Natural killer cell treated with Interleukin-12 subunit alpha and Interleukin-12 subunit beta and Interleukin-15 and Interleukin-18, amount 100 ng/mL, for 72 hours (primary cell): Measurements from ENCODE around the gene CDC14A. TPM values are rescaled to one million over a fixed set of nuclear protein-coding genes. Genes with fewer than 3 reads are reported as not detected.

Experiments used
- ATAC-seq, 2 donors: fragments of 150-1000 bp; cut with Tn5 transposase in 1 of 2; sonication (Bioruptor Pico), chemical (Tn5 transposase) in 1 of 2; 2 replicates each; pipeline ENCODE4 v1.10.0; 2021
- DNase-seq: peaks from one replicate; pipeline ENCODE4 v3.0.0; 2022; ENCODE audit warnings: low spot score
- H3K27ac Mint-ChIP-seq, 2 donors: 1 replicate in 1 of 2; 2 replicates in 1 of 2; pipeline ENCODE4 v1.8.0; 2022; ENCODE audit warnings: mixed read lengths in 2 of 2, mild to moderate bottlenecking in 1 of 2, moderate library complexity in 1 of 2
- H3K27me3 Mint-ChIP-seq, 2 donors: 1 replicate in 1 of 2; 2 replicates in 1 of 2; pipeline ENCODE4 v1.8.0; 2022; ENCODE audit warnings: mixed read lengths in 2 of 2
- H3K36me3 Mint-ChIP-seq: one replicate; pipeline ENCODE4 v1.8.0; 2022; ENCODE audit warnings: mixed read lengths
- H3K4me1 Mint-ChIP-seq, 2 donors: 1 replicate in 1 of 2; 2 replicates in 1 of 2; pipeline ENCODE4 v1.8.0; 2022; ENCODE audit warnings: low read depth in 2 of 2, mixed read lengths in 2 of 2, mild to moderate bottlenecking in 1 of 2
- H3K4me3 Mint-ChIP-seq: one replicate; pipeline ENCODE4 v1.8.0; 2022; ENCODE audit warnings: mixed read lengths
- H3K9me3 Mint-ChIP-seq: 2 replicates; pipeline ENCODE4 v1.8.0; 2022; ENCODE audit warnings: mixed read lengths
- total RNA-seq, 2 donors: library from RNA; stranded (reverse); gene quantifications; one replicate each; pipeline ENCODE4 v1.2.3, GENCODE V29; 2022

CDC14A gene
- total RNA-seq, 2 donors from 2014 or later, result 15.0 to 26.9 TPM

DNA sequence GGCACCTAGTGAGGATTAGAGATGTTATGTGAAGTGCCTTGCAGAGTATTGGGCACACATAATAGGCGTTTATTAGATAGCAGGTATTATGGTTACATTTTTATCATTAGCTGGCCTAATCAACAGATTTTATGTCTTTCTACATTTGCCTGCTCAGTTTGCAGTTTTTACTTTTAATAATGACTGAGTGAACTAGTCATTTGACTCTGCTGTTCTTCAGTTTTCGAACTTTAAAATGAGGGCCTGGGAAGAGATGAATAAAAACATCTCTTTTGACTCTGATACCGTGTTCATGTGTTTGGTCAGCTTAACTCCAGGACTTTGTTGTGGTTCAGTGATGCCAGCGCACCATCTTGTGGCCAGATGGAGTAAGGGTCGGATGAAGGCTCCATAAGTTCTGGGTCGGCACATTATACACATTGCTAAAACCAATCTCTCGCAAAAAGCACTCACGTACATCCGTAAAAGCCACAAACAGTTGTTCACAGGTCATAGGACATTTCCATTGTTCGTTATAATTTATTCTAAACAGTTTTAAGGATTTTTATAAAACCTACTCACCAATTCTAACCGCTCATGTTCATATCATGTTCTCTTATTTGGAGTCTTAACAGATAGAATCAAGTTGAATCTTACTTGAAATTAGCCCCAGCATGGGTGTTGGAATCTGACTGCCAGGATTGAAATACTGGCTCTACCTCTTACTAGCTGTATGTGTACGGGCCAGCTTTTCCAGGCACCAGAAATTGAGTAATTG lies 107.2 kb downstream of the CDC14A start:
- peak overlapping the region; percentile 12 to 40 for H3K27ac Mint-ChIP-seq
- H3K4me3 Mint-ChIP-seq, result no peak overlapping the region
- no peaks in the 10 kb centered on the region for H3K9me3 Mint-ChIP-seq
- DNase-seq (peak; percentile 83), ATAC-seq (peak; percentile 90 to 91)
- peaks cover 15 to 26% of the 10 kb centered on the region in 2 donors for H3K4me1 Mint-ChIP-seq
- H3K36me3 Mint-ChIP-seq, result no peaks in the 10 kb centered on the region
- H3K27me3 Mint-ChIP-seq, result no peaks in the 10 kb centered on the region

DNA sequence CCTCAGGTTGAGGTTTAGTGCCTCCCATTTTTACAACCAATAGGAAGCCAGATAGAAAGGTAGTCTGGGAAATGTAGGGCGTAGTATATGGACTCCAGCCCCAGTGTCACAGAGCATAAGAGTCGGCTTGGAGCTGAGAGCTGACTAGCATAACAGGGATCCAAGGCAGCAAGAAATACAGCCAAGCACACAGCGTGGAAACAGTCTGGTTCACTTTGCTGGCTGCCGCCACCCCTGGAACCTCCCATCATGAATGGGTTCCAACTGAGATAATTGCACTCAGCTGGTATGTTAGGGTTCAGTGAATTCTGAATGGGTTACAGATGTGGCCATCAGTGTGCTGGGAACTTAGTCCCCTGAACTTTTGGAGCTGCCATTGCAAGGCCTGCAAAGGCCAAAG lies 108.9 kb downstream of the CDC14A start:
- no peak for DNase-seq
- Mint-ChIP-seq H3K36me3 (no peaks in the 10 kb centered on the region), H3K27me3 (no peaks in the 10 kb centered on the region), H3K27ac (no peak overlapping the region), H3K9me3 (no peaks in the 10 kb centered on the region), H3K4me1 (peaks cover 15 to 22% of the 10 kb centered on the region in 2 donors), H3K4me3 (no peak overlapping the region)
- no peak for ATAC-seq

DNA sequence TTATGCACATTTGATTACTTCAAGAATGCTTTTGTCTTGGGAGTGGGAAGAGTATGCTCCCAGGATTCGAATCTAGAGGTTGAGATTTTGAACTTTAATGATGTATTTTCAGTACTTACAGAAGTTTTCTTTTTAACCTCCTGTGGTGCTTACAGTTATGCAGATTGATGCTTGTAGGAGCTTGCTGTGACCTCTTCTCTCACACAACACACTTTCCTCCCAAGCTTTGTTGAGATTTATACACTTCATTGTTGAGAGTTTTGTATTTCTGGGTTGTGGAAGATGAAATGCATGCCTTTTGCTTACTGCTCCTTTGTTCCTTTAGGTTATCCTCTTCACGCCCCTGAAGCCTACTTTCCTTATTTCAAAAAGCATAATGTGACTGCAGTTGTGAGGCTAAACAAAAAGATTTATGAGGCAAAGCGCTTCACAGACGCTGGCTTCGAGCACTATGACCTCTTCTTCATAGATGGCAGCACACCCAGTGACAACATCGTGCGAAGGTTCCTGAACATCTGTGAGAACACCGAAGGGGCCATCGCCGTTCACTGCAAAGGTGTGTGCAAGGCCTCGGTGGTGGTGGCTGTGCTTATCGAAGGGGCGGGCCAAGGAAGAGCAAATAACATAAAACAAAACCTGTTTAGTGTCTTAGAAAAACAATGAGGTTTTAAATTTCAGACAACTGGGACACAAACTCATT lies 110.2 kb downstream of the CDC14A start:
- Mint-ChIP-seq H3K36me3 (peaks cover 1% of the 10 kb centered on the region), H3K27ac (no peak overlapping the region), H3K27me3 (no peaks in the 10 kb centered on the region), H3K4me3 (no peak overlapping the region), H3K9me3 (no peaks in the 10 kb centered on the region), H3K4me1 (peaks cover 17 to 25% of the 10 kb centered on the region in 2 donors)
- ATAC-seq (no peak), DNase-seq (no peak)

GRCh38 chr1:100463791-100464424 lies 111.6 kb downstream of the CDC14A start:
- Mint-ChIP-seq H3K9me3 (no peaks in the 10 kb centered on the region), H3K4me1 (peaks cover 25 to 26% of the 10 kb centered on the region in 2 donors), H3K27me3 (no peaks in the 10 kb centered on the region), H3K4me3 (peak overlapping the region; percentile 24), H3K27ac (peak overlapping the region; percentile 40 to 81), H3K36me3 (peaks cover 11% of the 10 kb centered on the region)
- peak; percentile 65 for DNase-seq
- peak; percentile 89 to 91 for ATAC-seq

- no peak for DNase-seq
- H3K36me3 Mint-ChIP-seq, result peaks cover 11% of the 10 kb centered on the region
Measured at GRCh38 chr1:100469578-100469977, 117.3 kb downstream of the CDC14A start.

DNA sequence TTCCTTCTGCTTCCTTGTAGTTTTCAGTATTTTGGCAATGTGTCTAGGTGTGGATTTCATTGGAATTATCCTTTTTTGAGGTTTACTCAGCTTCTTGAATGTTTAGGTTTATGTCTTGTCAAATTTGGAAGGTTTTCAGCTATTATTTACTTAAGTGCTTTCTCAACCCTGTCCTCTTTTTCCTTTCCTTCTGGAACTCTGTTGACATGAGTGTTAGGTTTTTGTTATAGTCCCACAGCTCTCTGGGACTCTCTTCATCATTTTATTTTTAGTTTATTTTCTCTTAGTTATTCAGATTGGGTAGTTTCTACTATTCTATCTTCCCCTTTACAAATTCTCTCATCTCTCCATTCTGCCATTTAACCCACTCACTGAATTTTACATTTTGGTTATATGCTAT lies 122.5 kb downstream of the CDC14A start:
- H3K4me3 Mint-ChIP-seq, result no peak overlapping the region
- H3K27me3 Mint-ChIP-seq, result no peaks in the 10 kb centered on the region
- DNase-seq (no peak), ATAC-seq (no peak)
- H3K27ac Mint-ChIP-seq, result peak overlapping the region in 1 of 2 donors; percentile 2
- H3K9me3 Mint-ChIP-seq, result no peaks in the 10 kb centered on the region
- H3K4me1 Mint-ChIP-seq, result peaks cover 2 to 18% of the 10 kb centered on the region in 2 donors
- H3K36me3 Mint-ChIP-seq, result no peaks in the 10 kb centered on the region

More at GRCh38 chr1:100469578-100469977, 117.3 kb downstream of the CDC14A start:
- Mint-ChIP-seq H3K4me1 (peaks cover 11 to 12% of the 10 kb centered on the region in 2 donors), H3K9me3 (no peaks in the 10 kb centered on the region), H3K27ac (no peak overlapping the region), H3K4me3 (no peak overlapping the region), H3K27me3 (no peaks in the 10 kb centered on the region)
- ATAC-seq, result no peak

DNA sequence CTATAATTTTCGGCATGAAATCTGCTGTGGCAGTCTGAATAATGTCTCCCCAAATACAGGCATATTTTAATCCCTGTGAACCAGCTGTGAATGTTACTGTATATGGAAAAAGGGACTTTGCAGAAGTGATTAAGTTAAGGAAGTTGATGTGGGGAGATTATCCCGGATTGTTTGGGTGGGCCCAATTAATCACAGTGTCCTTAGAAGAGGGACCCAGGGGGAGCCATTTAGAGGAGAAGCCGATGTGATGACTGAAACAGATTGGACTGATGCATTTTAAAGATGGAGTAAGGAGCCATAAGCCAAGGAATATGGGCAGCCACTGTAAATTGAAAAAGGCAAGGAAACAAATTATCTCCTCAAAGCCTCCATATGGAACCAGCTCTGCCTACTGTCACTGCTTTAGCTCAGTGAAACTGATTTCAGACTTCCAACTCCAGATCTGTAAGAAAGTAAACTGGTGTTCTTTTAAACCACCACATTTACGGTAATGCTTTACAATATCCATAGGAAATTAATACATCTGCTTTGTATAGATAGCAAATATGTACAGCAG lies 124.5 kb downstream of the CDC14A start:
- H3K27me3 Mint-ChIP-seq, result no peaks in the 10 kb centered on the region
- ATAC-seq, result no peak
- H3K36me3 Mint-ChIP-seq, result no peaks in the 10 kb centered on the region
- DNase-seq, result no peak
- H3K4me1 Mint-ChIP-seq, result peaks cover 2 to 18% of the 10 kb centered on the region in 2 donors
- H3K4me3 Mint-ChIP-seq, result no peak overlapping the region
- H3K27ac Mint-ChIP-seq, result no peak overlapping the region
- H3K9me3 Mint-ChIP-seq, result no peaks in the 10 kb centered on the region

DNA sequence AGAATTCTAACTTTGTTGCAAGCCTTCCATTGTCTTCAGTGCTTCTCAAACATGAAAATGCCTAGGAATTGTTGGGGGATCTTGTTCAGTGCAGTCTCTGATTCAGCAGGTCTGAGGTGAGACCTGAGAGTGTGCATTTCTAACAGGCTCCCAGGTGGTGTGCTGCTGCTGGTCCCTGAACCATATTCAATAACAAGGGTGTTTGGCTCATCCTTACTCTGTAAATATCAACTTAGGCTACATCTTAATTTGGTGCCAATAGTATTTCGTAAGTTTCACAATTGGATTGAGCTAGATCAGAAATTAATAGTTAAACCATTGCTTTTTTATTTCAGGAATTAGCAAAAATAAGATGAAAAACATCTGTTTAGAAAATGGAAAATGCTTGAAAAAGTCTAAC lies 126.5 kb downstream of the CDC14A start:
- Mint-ChIP-seq H3K9me3 (no peaks in the 10 kb centered on the region), H3K4me1 (peaks cover 2 to 16% of the 10 kb centered on the region in 2 donors), H3K4me3 (no peak overlapping the region), H3K36me3 (peaks cover 5% of the 10 kb centered on the region), H3K27me3 (no peaks in the 10 kb centered on the region), H3K27ac (no peak overlapping the region)
- ATAC-seq (no peak), DNase-seq (no peak)

DNA sequence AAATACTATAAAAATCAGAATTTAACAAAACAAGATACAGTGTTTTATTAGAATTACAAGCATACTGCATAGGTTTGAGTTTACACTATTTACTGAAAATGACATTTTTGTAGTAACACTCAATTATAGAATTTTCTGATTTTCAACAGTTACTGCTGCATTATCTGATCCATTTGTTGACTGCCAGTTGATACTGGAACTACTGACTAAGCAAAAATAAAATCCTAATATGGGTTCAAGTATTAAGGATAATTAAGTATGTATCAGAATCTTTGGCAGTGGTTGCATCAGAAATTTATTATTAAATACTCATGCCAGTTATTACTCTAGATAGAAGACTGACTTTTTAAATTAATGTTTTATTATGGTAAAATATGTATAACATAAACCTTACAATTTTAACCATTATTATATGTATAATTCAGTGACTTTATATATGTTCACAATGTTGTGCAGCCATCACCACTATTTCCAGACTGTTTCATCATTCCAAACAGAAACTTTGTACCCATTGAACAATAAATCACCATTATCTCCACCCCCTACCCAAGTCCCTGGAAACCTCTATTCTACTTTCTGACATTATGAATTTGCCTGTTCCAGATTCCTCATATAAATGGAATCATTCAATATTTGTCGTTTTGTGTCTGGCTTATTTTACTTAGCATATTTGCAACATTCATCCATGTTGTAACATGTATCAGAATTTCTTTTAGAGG lies 127.5 kb downstream of the CDC14A start:
- ATAC-seq, result no peak
- Mint-ChIP-seq H3K4me1 (peaks cover 2 to 10% of the 10 kb centered on the region in 2 donors), H3K27ac (no peak overlapping the region), H3K36me3 (peaks cover 5% of the 10 kb centered on the region), H3K9me3 (no peaks in the 10 kb centered on the region), H3K4me3 (no peak overlapping the region), H3K27me3 (no peaks in the 10 kb centered on the region)
- DNase-seq, result no peak

GRCh38 chr1:100481303-100481702 lies 129.0 kb downstream of the CDC14A start:
- Mint-ChIP-seq H3K27me3 (no peaks in the 10 kb centered on the region), H3K9me3 (no peaks in the 10 kb centered on the region), H3K4me1 (peaks cover 2 to 4% of the 10 kb centered on the region in 2 donors), H3K4me3 (no peak overlapping the region), H3K36me3 (peaks cover 5% of the 10 kb centered on the region), H3K27ac (no peak overlapping the region)
- ATAC-seq (no peak), DNase-seq (no peak)

DNA sequence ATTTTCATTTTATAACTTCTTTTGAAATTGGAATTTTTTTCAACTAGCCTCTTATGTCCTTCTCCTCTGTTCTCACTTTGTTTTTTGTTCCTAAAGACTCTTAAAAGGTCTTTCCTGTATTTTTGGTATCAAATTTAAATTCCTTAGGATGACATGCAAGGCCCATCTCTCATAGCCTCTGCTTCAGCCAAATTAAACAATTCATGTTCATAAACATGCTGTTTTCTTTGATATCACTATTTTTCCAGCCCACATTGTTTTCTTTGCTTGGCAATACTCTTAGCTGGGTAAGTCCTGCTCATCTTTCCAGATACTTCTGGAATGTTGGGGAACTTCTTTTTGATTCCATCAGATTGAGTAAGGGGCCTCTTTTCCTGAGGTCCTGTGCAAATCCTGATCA lies 129.9 kb downstream of the CDC14A start:
- H3K4me1 Mint-ChIP-seq, result peaks cover 2 to 4% of the 10 kb centered on the region in 2 donors
- no peak overlapping the region for H3K4me3 Mint-ChIP-seq
- ATAC-seq (no peak), DNase-seq (no peak)
- H3K36me3 Mint-ChIP-seq, result peaks cover 5% of the 10 kb centered on the region
- H3K27me3 Mint-ChIP-seq, result no peaks in the 10 kb centered on the region
- H3K9me3 Mint-ChIP-seq, result no peaks in the 10 kb centered on the region
- H3K27ac Mint-ChIP-seq, result no peak overlapping the region

DNA sequence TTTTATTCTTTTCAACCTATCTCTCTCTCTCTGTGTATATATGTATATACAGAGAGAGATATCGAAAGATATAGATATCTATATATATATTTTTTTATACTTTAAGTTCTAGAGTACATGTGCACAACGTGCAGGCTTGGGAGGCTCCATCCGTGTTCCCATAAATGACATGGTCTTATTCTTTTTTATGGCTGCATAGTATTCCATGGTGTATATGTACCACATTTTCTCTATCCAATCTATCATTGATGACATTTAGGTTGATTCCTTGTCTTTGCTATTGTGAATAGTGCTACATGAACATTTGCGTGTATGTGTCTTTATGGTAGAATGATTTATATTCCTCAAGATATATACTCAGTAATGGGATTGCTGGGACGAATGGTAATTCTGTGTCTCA lies 130.4 kb downstream of the CDC14A start:
- Mint-ChIP-seq H3K9me3 (no peaks in the 10 kb centered on the region), H3K27me3 (no peaks in the 10 kb centered on the region), H3K36me3 (peaks cover 5% of the 10 kb centered on the region), H3K27ac (no peak overlapping the region), H3K4me1 (no peaks in the 10 kb centered on the region), H3K4me3 (no peak overlapping the region)
- DNase-seq (no peak), ATAC-seq (no peak)

DNA sequence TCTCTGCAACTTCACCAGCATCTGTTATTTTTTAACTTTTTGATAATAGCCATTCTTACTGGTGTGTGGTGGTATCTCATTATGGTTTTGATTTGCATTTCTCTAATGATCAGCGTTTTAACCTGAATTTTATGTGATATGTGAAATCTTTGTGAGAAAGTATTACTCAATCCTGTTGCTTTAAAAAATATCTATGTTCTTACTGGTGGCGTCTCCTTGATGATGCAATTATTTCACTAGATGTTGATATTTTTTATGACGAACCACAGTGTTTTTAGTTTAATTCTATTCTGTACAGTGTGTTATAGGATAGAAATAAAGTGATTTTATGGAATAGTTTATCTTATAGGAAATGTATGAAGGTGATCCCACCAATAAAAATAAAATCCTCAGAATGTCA lies 130.9 kb downstream of the CDC14A start:
- DNase-seq (no peak), ATAC-seq (no peak)
- Mint-ChIP-seq H3K27me3 (no peaks in the 10 kb centered on the region), H3K36me3 (peaks cover 5% of the 10 kb centered on the region), H3K27ac (no peak overlapping the region), H3K4me3 (no peak overlapping the region), H3K4me1 (no peaks in the 10 kb centered on the region), H3K9me3 (no peaks in the 10 kb centered on the region)
